GM10248 (cell line): Measurements from ENCODE around the gene C11orf98.
"Not testable (repeated sequence)": the region's sequence is repeated elsewhere in the genome, so short reads cannot be mapped to it uniquely, and the experiment has no call there.

Experiments
- CTCF ChIA-PET: fragments of 300-600 bp; sonication (Branson Sonifier 250); formaldehyde crosslinking; extraction: SDS; loops from one replicate; lab custom pipeline; 2021; ENCODE audit warnings: antibody characterized with exemption; lab: Yijun Ruan, JAX
- POLR2A ChIA-PET: fragments of 350-650 bp; sonication (Branson Sonifier 250); formaldehyde crosslinking; extraction: SDS; loops from one replicate; lab custom pipeline; 2020; ENCODE audit warnings: antibody characterized with exemption; lab: Yijun Ruan, JAX
- DNase-seq: peaks from one replicate; pipeline ENCODE4 v3.0.0; 2012; ENCODE audit errors: extremely low spot score
- CTCF ChIP-seq: IDR thresholded peaks from 2 replicates; pipeline ENCODE4 v1.5.1; 2012; ENCODE audit warnings: mild to moderate bottlenecking, low read depth; ENCODE audit errors: extremely low read depth, missing control alignments, control extremely low read depth

C11orf98 gene

GRCh38 chr11:62705880-62706849 is 41.2 kb upstream of the C11orf98 start:
- POLR2A ChIA-PET: interaction anchor here (0.5 to 1.9 kb wide), 7 partner anchors 41 to 135 kb away, joined by 3 to 17 read pairs (median 4); partner anchors contain the start of genes C11orf98, CSKMT and EEF1G
- DNase-seq: peak; percentile 96
- CTCF ChIA-PET: interaction anchor here (0.8 to 9.1 kb wide), 13 partner anchors 10 to 242 kb away, joined by 3 to 79 read pairs (median 4); partner anchors contain the start of genes C11orf98, CSKMT, INTS5 and LRRN4CL
- TF ChIP-seq CTCF: no peak

- no peak for DNase-seq
- POLR2A ChIA-PET: interaction anchor here (0.5 to 1.9 kb wide), 5 partner anchors 40 to 131 kb away, joined by 3 to 17 read pairs (median 4); partner anchors contain the start of genes C11orf98, CSKMT and EEF1G
- TF ChIP-seq CTCF: no peak
- CTCF ChIA-PET: interaction anchor here (0.8 to 9.1 kb wide), 10 partner anchors 11 to 242 kb away, joined by 3 to 79 read pairs (median 4); partner anchors contain the start of genes C11orf98, CSKMT, LRRN4CL and TUT1
Observed at GRCh38 chr11:62705413-62705812, 40.4 kb upstream of the C11orf98 start.

GRCh38 chr11:62703921-62704320 is 38.9 kb upstream of the C11orf98 start:
- DNase-seq, POLR2A ChIA-PET: not testable (repeated sequence)
- CTCF ChIA-PET: interaction anchor here (1.1 to 9.1 kb wide), 6 partner anchors 10 to 279 kb away, joined by 3 to 79 read pairs (median 6); partner anchors contain the start of genes EML3 and TAF6L

DNA sequence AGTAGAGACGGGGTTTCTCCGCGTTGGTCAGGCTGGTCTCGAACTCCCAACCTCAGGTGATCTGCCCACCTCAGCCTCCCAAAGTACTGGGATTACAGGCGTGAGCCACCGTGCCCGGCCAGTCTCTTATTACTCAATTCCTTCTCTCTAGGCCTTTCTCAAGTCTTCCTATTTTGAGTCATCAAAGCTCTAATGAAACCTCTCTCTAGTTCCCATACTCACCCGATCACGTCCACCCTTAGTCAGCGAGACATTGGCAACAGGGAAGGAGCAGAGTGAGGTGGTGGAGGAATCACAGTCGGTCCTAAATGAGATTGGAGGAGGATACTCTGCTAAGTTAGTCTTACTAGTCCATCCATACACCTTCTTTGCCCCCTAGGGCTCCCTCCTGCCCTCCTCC is 37.2 kb upstream of the C11orf98 start:
- TF ChIP-seq CTCF: no peak
- ChIA-PET CTCF (interaction anchor here (0.8 to 9.1 kb wide), 8 partner anchors 8 to 278 kb away, joined by 3 to 79 read pairs (median 4); partner anchors contain the start of genes LBHD1 and UQCC3), POLR2A (no interaction called here)
- DNase-seq: no peak

DNA sequence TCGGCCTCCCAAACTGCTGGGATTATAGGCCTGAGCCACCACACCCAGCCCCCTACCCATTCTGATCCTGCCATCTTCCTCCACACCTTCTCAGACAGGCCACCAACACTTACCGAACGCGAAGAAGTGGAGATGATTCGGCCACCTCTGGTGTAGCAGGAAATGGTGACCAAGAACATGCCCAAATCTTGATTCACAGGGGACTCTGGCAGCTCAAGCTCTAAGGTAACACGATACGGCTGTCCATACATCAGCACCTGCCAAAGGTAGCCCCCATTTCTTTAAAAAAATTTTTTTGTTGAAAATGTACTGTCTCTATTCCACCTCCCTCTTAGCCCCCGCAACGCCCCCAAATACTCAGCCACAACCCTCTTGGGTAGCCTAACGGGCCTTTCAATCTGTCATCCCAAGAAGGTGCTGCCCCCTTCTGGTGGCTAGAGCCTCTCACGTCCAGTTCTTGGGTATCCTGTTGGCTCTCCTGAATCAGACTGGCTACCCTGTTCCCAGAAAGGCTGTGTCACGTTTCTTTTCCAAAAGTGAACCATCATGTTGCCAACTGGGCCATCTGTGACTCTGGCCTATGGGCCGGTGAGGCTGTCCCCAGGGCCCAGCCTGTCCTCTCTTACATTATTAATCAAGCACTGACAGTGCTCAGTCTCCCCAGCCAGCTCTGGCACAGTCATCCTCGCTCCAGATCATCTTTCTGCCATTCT is 29.6 kb upstream of the C11orf98 start:
- POLR2A ChIA-PET: interaction anchor here (1.0 kb wide), 1 partner anchor 23 kb away, joined by 3 read pairs; the partner anchor contains the start of gene UQCC3
- peak; percentile 84 for TF ChIP-seq CTCF
- peak; percentile 82 for DNase-seq
- CTCF ChIA-PET: interaction anchor here (0.7 to 7.0 kb wide), 36 partner anchors 11 to 300 kb away, joined by 3 to 79 read pairs (median 4); partner anchors contain the start of genes B3GAT3, BSCL2, C11orf98 and CSKMT

DNA sequence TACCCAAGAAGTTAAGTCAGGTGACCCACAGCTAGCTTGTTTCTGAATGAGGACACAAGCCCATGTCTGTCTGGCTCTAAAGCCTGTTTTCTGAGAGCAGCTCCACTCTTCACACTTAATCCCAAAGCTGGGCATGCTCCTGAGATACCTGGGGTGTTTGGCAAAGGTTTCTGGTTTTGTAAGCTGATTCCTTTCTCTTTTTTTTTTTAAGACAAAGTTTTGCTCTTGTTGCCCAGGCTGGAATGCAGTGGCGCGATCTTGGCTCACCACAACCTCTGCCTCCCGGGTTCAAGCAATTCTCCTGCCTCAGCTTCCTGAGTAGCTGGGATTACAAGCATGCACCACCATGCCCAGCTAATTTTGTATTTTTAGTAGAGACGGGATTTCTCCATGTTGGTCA is 28.6 kb upstream of the C11orf98 start:
- ChIA-PET CTCF (interaction anchor here (0.8 to 7.0 kb wide), 25 partner anchors 10 to 299 kb away, joined by 3 to 79 read pairs (median 6); partner anchors contain the start of genes B3GAT3, BSCL2, GNG3 and LBHD1), POLR2A (interaction anchor here (0.6 to 1.0 kb wide), 2 partner anchors 22 to 27 kb away, joined by 3 to 4 read pairs; partner anchors contain the start of gene UQCC3)
- DNase-seq: not testable (repeated sequence)
